Measurements from ENCODE around the gene ATG5. TPM values are rescaled to one million over a fixed set of nuclear protein-coding genes. Genes with fewer than 3 reads are reported as not detected.

The ATG5 gene
- polyA plus RNA-seq, 1 donor (not counting 4 experiments of a cell fraction or from before 2014, with no cell fraction given), result 60.0 TPM

- dilution Hi-C loops (cut with MboI; ENCODE audit: extremely low pct_ligation_motif_present, low sequenced_read_pairs), result no loop called here
- FAIRE-seq, result no peak
- Histone ChIP-seq H3K4me3 (ENCODE audit: control insufficient read depth in 2 of 3, extremely low read depth in 1 of 3, insufficient read depth in 2 of 3, low read depth in 1 of 3, low read length in 3 of 3) (no peak overlapping the region), H3K27ac (ENCODE audit: control insufficient read depth, insufficient read depth, low read length) (no peak overlapping the region), H3K9ac (ENCODE audit: control insufficient read depth, extremely low read depth, insufficient read depth, low read length) (no peak overlapping the region), H4K20me1 (ENCODE audit: control insufficient read depth, extremely low read depth, insufficient read depth, low read length) (no peaks in the 10 kb centered on the region), H3K9me1 (ENCODE audit: control insufficient read depth, extremely low read depth, insufficient read depth, low read length) (no peaks in the 10 kb centered on the region), H3K27me3 (ENCODE audit: control insufficient read depth, extremely low read depth, insufficient read depth, low read length) (no peaks in the 10 kb centered on the region), H3K4me1 (ENCODE audit: control insufficient read depth, extremely low read depth, insufficient read depth, low read length) (no peaks in the 10 kb centered on the region), H3K4me2 (ENCODE audit: control insufficient read depth, extremely low read depth, insufficient read depth, low read depth, low read length) (no peak overlapping the region), H3K9me3 (ENCODE audit: control insufficient read depth, low read depth, low read length) (no peaks in the 10 kb centered on the region), H2AFZ (ENCODE audit: control insufficient read depth, low read length) (no peak overlapping the region), H3K79me2 (ENCODE audit: control insufficient read depth, insufficient read depth, low read length) (peaks cover 67% of the 10 kb centered on the region), H3K36me3 (ENCODE audit: control insufficient read depth in 2 of 2, extremely low read depth in 1 of 2, insufficient read depth in 2 of 2, low read length in 2 of 2) (no peaks in the 10 kb centered on the region)
- DNase-seq (ENCODE audit: low read depth, low spot score), result no peak
- TF ChIP-seq EZH2 (IDR thresholded peaks at IDR 0.05; ENCODE audit: low read length), result no peak
- TF ChIP-seq, protein P1, sequence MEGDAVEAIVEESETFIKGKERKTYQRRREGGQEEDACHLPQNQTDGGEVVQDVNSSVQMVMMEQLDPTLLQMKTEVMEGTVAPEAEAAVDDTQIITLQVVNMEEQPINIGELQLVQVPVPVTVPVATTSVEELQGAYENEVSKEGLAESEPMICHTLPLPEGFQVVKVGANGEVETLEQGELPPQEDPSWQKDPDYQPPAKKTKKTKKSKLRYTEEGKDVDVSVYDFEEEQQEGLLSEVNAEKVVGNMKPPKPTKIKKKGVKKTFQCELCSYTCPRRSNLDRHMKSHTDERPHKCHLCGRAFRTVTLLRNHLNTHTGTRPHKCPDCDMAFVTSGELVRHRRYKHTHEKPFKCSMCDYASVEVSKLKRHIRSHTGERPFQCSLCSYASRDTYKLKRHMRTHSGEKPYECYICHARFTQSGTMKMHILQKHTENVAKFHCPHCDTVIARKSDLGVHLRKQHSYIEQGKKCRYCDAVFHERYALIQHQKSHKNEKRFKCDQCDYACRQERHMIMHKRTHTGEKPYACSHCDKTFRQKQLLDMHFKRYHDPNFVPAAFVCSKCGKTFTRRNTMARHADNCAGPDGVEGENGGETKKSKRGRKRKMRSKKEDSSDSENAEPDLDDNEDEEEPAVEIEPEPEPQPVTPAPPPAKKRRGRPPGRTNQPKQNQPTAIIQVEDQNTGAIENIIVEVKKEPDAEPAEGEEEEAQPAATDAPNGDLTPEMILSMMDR (optimal IDR thresholded peaks at IDR 0.05 in 1 of 3, IDR thresholded peaks at IDR 0.05 in 1 of 3, conservative IDR thresholded peaks at IDR 0.05 in 1 of 3; ENCODE audit: extremely low read depth in 1 of 3, insufficient read depth in 2 of 3, low read length in 3 of 3), result peak in 1 of 3 experiments; percentile 50
Measured at GRCh38 chr6:106300944-106301343, 24.6 kb downstream of the ATG5 start.

DNA sequence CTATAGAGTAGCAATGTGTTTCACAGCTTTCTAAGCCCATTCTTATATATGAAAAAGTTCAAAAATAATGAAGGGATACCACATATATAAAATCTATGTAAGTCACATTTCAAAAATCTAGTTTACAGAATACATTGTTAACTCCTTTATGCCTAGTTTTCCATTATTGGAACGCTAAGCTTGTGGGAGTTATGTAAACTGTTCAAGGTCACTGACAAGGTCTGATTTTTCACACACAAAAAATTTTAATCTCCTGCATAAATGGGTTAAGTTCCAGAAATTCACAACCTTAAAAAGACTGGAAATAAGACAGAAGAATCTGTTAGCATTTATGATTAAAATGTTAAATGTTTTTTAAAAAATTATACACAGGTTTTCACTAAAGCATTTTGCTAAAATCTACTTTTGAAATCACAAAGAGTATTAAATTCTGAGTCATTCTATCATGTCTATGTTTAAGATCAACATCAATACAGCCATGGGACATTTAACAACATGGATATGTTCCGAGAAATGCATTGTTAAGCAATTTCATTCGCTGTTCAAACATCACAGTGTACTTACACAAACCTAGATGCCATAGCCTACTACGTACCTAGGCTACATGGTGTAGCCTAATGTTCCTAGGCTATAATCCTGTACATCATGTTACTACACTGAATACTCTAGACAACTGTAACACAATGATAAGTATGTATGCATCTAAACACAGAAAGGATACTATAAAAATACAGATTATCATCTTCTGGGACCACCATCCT lies 25.4 kb downstream of the ATG5 start:
- H3K79me2 ChIP-seq (ENCODE audit: control insufficient read depth, insufficient read depth, low read length), result peaks cover 66% of the 10 kb centered on the region

More for the DNA sequence above, 25.4 kb downstream of the ATG5 start:
- Histone ChIP-seq H3K4me3 (ENCODE audit: control insufficient read depth in 2 of 3, extremely low read depth in 1 of 3, insufficient read depth in 2 of 3, low read depth in 1 of 3, low read length in 3 of 3) (no peak overlapping the region), H2AFZ (ENCODE audit: control insufficient read depth, low read length) (no peak overlapping the region), H3K4me2 (ENCODE audit: control insufficient read depth, extremely low read depth, insufficient read depth, low read depth, low read length) (no peak overlapping the region), H4K20me1 (ENCODE audit: control insufficient read depth, extremely low read depth, insufficient read depth, low read length) (no peaks in the 10 kb centered on the region), H3K27ac (ENCODE audit: control insufficient read depth, insufficient read depth, low read length) (no peak overlapping the region), H3K9me3 (ENCODE audit: control insufficient read depth, low read depth, low read length) (no peaks in the 10 kb centered on the region), H3K9me1 (ENCODE audit: control insufficient read depth, extremely low read depth, insufficient read depth, low read length) (no peaks in the 10 kb centered on the region), H3K9ac (ENCODE audit: control insufficient read depth, extremely low read depth, insufficient read depth, low read length) (no peak overlapping the region), H3K36me3 (ENCODE audit: control insufficient read depth in 2 of 2, extremely low read depth in 1 of 2, insufficient read depth in 2 of 2, low read length in 2 of 2) (no peaks in the 10 kb centered on the region), H3K27me3 (ENCODE audit: control insufficient read depth, extremely low read depth, insufficient read depth, low read length) (no peaks in the 10 kb centered on the region), H3K4me1 (ENCODE audit: control insufficient read depth, extremely low read depth, insufficient read depth, low read length) (no peaks in the 10 kb centered on the region)
- TF ChIP-seq, protein P1 (optimal IDR thresholded peaks at IDR 0.05 in 1 of 3, IDR thresholded peaks at IDR 0.05 in 1 of 3, conservative IDR thresholded peaks at IDR 0.05 in 1 of 3; ENCODE audit: extremely low read depth in 1 of 3, insufficient read depth in 2 of 3, low read length in 3 of 3), result no peak
- no peak for TF ChIP-seq EZH2 (IDR thresholded peaks at IDR 0.05; ENCODE audit: low read length)
- DNase-seq (ENCODE audit: low read depth, low spot score) (no peak), FAIRE-seq (peak; percentile 69)
- dilution Hi-C loops (cut with MboI; ENCODE audit: extremely low pct_ligation_motif_present, low sequenced_read_pairs), result no loop called here

Data from keratinocyte (primary cell).